Measurements from ENCODE around the gene GPD1. TPM values are rescaled to one million over a fixed set of nuclear protein-coding genes. Genes with fewer than 3 reads are reported as not detected.

Gene GPD1
- total RNA-seq, 1 experiment from 2014 or later, result 1.6 TPM

DNA sequence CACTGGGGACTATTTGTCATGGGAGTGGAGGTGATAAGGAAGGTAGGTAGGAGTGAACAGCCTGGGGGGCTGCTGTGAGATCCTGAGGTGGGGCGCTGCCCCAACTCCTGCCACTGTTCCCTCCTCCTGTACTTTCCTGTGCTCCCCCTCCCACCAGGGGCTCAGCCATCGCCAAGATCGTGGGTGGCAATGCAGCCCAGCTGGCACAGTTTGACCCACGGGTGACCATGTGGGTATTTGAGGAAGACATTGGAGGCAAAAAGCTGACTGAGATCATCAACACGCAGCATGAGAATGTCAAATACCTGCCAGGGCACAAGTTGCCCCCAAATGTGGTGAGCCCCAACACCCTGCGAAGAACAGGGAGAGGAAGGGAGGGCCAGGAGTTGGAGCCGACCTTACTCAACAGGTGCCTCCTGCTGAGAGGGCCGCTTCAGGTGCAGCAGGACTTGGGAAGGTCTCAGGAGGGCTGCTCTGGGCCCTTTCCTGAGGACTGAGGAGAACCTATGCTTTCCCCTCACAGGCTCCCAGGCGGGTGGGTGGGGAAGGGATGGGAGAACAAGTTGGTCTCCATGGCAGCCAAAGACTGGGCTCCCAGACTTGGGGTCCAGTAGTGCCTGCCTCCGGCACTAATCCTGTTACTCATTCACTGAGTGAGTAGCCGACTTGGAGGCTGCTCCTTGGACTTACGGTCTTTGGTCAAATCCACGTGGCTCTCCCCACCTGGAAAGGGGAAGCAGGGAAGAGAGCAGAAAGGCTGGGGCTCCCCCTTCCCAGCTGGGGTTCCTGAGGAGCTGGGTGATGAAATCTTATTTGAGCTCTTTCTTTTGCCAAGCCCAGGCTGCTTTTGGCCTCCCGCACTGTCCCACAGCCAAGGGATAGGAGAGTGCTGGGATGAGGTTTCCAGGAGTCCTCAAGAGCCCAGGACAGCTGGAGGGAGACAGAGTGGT, 884 bp downstream of the GPD1 start:
- ChIA-PET RAD21 (ENCODE audit: low non-redundant PET in 1 of 2, low total read pairs in 2 of 2, uncharacterized antibody in 2 of 2, unreplicated experiment in 2 of 2) (interaction anchor here in 1 of 2 experiments (0.5 to 1.5 kb wide), 2 partner anchors 13 to 210 kb away, joined by 3 to 9 read pairs; no protein-coding TSS in a partner anchor), POLR2A (interaction anchor here (1.4 kb wide), 1 partner anchor 8 kb away, joined by 5 read pairs; the partner anchor contains the start of gene COX14), CTCF (interaction anchor here (0.9 to 1.4 kb wide), 5 partner anchors 7 to 71 kb away, joined by 3 to 8 read pairs (median 4); partner anchors contain the start of genes CERS5, COX14 and SMARCD1)
- Histone ChIP-seq H3K27me3 (ENCODE audit: insufficient read depth, low read length) (no peaks in the 10 kb centered on the region), H2AFZ (ENCODE audit: low read depth, low read length, poor library complexity, severe bottlenecking) (no peak overlapping the region), H4K20me1 (ENCODE audit: insufficient read depth) (no peaks in the 10 kb centered on the region), H3K4me3 (replicated peaks in 1 of 2; ENCODE audit: low read depth in 1 of 2, low read length in 2 of 2) (peak overlapping the region in 1 of 2 experiments; percentile 35; a peak in 1 of 4 replicates), H3K4me2 (ENCODE audit: low read length) (peak overlapping the region; percentile 60), H3K9ac (ENCODE audit: low read length) (0 out of 2 replicates have a peak overlapping the region, but pooled peaks have one; percentile 3), H3K9me2 (ENCODE audit: insufficient read depth) (no peaks in the 10 kb centered on the region), H3K27ac (ENCODE audit: low read depth, low read length) (no peak overlapping the region), H3K4me1 (ENCODE audit: control insufficient read depth in 1 of 2, insufficient read depth in 2 of 2, low read length in 2 of 2) (peaks cover 10 to 13% of the 10 kb centered on the region in 2 experiments), H3K36me3 (ENCODE audit: control insufficient read depth in 1 of 2, insufficient read depth in 2 of 2, low read length in 2 of 2) (peaks cover under 1 to 5% of the 10 kb centered on the region in 2 experiments; a peak in 2 of 4 replicates), H3K9me3 (ENCODE audit: control insufficient read depth in 1 of 2, insufficient read depth in 1 of 2, low read depth in 1 of 2, low read length in 2 of 2) (no peaks in the 10 kb centered on the region), H3K79me2 (ENCODE audit: insufficient read depth, low read length) (no peaks in the 10 kb centered on the region)
- intact Hi-C loops (cut with micrococcal nuclease), result no loop called here
- TF ChIP-seq YY1 (IDR thresholded peaks at IDR 0.05; ENCODE audit: extremely low read depth, insufficient replicate concordance, low read depth, low read length) (no peak), ZNF274 (IDR thresholded peaks at IDR 0.05; ENCODE audit: low read depth, low read length) (no peak), JUND (IDR thresholded peaks at IDR 0.05) (no peak), ZFX (IDR thresholded peaks at IDR 0.05) (no peak), RAD21 (IDR thresholded peaks at IDR 0.05; ENCODE audit: low read depth) (no peak), EZH2phosphoT487 (IDR thresholded peaks at IDR 0.05; ENCODE audit: borderline replicate concordance) (no peak), POLR2AphosphoS5 (IDR thresholded peaks at IDR 0.05; ENCODE audit: low read depth, low read length) (no peak), TCF7L2 (IDR thresholded peaks at IDR 0.05; ENCODE audit: borderline replicate concordance, extremely low read depth, insufficient read depth, insufficient read length) (no peak), CEBPB (IDR thresholded peaks at IDR 0.05; ENCODE audit: low read depth) (no peak), SIN3A (IDR thresholded peaks at IDR 0.05; ENCODE audit: low read depth) (no peak), EZH2 (IDR thresholded peaks at IDR 0.05) (no peak), EGR1 (IDR thresholded peaks at IDR 0.05; ENCODE audit: low read depth) (no peak)
- TF ChIP-seq, protein P1, sequence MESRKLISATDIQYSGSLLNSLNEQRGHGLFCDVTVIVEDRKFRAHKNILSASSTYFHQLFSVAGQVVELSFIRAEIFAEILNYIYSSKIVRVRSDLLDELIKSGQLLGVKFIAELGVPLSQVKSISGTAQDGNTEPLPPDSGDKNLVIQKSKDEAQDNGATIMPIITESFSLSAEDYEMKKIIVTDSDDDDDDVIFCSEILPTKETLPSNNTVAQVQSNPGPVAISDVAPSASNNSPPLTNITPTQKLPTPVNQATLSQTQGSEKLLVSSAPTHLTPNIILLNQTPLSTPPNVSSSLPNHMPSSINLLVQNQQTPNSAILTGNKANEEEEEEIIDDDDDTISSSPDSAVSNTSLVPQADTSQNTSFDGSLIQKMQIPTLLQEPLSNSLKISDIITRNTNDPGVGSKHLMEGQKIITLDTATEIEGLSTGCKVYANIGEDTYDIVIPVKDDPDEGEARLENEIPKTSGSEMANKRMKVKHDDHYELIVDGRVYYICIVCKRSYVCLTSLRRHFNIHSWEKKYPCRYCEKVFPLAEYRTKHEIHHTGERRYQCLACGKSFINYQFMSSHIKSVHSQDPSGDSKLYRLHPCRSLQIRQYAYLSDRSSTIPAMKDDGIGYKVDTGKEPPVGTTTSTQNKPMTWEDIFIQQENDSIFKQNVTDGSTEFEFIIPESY (IDR thresholded peaks at IDR 0.05; ENCODE audit: extremely low read depth, insufficient replicate concordance, low read length), result no peak
- TF ChIP-seq, protein P2, sequence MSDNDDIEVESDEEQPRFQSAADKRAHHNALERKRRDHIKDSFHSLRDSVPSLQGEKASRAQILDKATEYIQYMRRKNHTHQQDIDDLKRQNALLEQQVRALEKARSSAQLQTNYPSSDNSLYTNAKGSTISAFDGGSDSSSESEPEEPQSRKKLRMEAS (IDR thresholded peaks at IDR 0.05), result no peak
- TF ChIP-seq, protein P3, sequence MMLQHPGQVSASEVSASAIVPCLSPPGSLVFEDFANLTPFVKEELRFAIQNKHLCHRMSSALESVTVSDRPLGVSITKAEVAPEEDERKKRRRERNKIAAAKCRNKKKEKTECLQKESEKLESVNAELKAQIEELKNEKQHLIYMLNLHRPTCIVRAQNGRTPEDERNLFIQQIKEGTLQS (IDR thresholded peaks at IDR 0.05), result no peak
- TF ChIP-seq, protein P4, sequence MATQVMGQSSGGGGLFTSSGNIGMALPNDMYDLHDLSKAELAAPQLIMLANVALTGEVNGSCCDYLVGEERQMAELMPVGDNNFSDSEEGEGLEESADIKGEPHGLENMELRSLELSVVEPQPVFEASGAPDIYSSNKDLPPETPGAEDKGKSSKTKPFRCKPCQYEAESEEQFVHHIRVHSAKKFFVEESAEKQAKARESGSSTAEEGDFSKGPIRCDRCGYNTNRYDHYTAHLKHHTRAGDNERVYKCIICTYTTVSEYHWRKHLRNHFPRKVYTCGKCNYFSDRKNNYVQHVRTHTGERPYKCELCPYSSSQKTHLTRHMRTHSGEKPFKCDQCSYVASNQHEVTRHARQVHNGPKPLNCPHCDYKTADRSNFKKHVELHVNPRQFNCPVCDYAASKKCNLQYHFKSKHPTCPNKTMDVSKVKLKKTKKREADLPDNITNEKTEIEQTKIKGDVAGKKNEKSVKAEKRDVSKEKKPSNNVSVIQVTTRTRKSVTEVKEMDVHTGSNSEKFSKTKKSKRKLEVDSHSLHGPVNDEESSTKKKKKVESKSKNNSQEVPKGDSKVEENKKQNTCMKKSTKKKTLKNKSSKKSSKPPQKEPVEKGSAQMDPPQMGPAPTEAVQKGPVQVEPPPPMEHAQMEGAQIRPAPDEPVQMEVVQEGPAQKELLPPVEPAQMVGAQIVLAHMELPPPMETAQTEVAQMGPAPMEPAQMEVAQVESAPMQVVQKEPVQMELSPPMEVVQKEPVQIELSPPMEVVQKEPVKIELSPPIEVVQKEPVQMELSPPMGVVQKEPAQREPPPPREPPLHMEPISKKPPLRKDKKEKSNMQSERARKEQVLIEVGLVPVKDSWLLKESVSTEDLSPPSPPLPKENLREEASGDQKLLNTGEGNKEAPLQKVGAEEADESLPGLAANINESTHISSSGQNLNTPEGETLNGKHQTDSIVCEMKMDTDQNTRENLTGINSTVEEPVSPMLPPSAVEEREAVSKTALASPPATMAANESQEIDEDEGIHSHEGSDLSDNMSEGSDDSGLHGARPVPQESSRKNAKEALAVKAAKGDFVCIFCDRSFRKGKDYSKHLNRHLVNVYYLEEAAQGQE (IDR thresholded peaks at IDR 0.05; ENCODE audit: low read depth), result no peak
- no TSS peak for BruUV-seq (replicated peaks)
- ATAC-seq (no peak), DNase-seq (ENCODE audit: low read depth, low spot score) (no peak)

Data from HCT116 (cell line).